ENCODE data around the gene BTBD18. TPM values are rescaled to one million over a fixed set of nuclear protein-coding genes. Genes with fewer than 3 reads are reported as not detected.

Gene BTBD18
- total RNA-seq, 4 donors from 2014 or later = not detected

DNA sequence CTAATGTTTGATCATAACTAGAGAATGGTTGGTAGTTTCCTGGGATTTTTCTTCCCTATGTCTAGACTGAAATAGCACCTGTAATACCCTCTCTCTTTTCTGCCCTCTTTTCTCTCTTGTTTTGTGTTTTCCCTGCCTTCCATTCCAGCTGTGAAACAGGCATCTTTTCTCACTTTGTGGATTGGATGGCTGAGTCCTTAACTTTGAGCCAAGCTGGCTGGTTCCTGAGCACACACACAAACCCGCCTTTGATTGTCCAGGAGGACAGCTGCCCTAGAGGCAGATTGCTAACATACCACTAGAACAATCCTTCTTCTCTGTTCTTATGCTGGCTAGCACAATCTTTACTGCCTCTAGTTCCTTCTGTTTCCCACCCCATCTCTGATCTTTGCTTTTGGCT is 27.7 kb upstream of the BTBD18 start:
- Histone ChIP-seq H3K4me3 (replicated peaks in 1 of 3) (no peak overlapping the region), H3K4me1 (peaks cover 95 to 99% of the 10 kb centered on the region in 2 donors), H3K36me3 (no peaks in the 10 kb centered on the region), H3K27me3 (no peaks in the 10 kb centered on the region), H3K9me3 (no peaks in the 10 kb centered on the region), H3K27ac (peak overlapping the region; percentile 97 to 99 (median 99))
- TF ChIP-seq POLR2A (IDR thresholded peaks at IDR 0.05) = peak in 1 of 2 donors; percentile 72
- TF ChIP-seq, protein P1, sequence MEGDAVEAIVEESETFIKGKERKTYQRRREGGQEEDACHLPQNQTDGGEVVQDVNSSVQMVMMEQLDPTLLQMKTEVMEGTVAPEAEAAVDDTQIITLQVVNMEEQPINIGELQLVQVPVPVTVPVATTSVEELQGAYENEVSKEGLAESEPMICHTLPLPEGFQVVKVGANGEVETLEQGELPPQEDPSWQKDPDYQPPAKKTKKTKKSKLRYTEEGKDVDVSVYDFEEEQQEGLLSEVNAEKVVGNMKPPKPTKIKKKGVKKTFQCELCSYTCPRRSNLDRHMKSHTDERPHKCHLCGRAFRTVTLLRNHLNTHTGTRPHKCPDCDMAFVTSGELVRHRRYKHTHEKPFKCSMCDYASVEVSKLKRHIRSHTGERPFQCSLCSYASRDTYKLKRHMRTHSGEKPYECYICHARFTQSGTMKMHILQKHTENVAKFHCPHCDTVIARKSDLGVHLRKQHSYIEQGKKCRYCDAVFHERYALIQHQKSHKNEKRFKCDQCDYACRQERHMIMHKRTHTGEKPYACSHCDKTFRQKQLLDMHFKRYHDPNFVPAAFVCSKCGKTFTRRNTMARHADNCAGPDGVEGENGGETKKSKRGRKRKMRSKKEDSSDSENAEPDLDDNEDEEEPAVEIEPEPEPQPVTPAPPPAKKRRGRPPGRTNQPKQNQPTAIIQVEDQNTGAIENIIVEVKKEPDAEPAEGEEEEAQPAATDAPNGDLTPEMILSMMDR (IDR thresholded peaks at IDR 0.05) = peak in 2 of 6 experiments; percentile 30 to 38
- intact Hi-C loops (cut with DNase I) = no loop called here
- peak; percentile 57 to 65 for DNase-seq
- 11 to 15% methylated on average over 1 of the region's 1 CpG for WGBS, 2 donors

DNA sequence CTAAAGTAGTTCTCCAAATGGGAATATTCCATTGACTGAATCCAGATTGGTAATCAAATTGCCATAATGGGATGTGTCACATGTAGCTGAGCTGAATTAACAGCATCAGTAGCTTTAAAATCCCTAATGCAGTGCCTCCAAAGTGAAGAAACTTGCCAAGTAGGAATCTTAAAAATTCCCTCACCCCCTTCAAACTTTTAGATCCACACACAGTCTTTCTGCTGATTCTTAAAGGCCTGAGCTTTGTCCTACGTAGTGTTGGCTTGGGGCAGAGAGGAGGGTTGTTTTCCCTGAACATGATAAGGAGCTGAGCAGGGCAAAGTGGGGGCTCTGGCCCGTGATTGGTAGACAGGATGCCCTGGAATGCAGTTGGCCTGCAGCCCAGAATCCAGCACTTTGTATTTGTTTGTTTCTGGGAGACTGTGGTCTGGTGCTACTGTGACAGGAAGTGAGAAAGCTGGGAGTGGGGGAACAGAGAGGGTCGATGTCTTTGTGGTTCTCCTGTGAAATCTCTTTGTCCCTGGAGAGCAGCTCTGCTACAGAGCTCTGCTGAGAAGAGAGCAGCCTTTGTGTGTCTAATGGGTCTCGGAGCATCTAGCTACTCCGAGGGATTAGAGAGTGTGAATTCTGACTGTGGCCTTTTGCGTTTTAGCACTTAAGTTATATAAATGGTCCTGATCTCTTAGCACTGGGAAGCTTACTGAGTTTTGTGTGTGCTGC is 26.9 kb upstream of the BTBD18 start:
- WGBS, 2 donors = 0 to 9% methylated on average over 6 of the region's 6 CpGs
- intact Hi-C loops (cut with DNase I) = no loop called here
- Histone ChIP-seq H3K36me3 (no peaks in the 10 kb centered on the region), H3K4me3 (replicated peaks in 1 of 3) (peak overlapping the region in 1 of 3 donors; percentile 3), H3K9me3 (no peaks in the 10 kb centered on the region), H3K4me1 (peaks cover 96 to 99% of the 10 kb centered on the region in 2 donors), H3K27me3 (no peaks in the 10 kb centered on the region), H3K27ac (peak overlapping the region; percentile 97 to 99 (median 99))
- peak; percentile 32 to 90 for TF ChIP-seq POLR2A (IDR thresholded peaks at IDR 0.05)
- TF ChIP-seq, protein P1 (IDR thresholded peaks at IDR 0.05) = no peak
- DNase-seq = peak; percentile 99

DNA sequence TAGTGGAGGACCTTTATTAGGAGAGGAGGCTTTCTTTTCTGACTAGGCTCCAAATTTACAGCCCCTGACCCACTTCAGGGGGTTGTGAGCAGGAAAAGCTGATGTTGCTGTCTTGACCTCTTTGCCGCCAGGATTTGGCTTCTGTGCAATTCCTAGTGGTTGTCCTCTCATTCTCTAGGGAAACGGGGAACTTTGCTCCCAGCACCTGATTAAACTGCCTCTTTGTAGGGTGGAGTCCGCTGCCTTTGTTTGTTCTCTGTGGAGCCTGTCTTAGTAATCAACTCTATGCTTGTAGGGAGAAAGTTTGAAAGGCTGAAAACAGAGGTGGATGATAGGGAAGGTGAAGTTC is 26.3 kb upstream of the BTBD18 start:
- H3K9me3 ChIP-seq = no peaks in the 10 kb centered on the region
- peaks cover 96 to 99% of the 10 kb centered on the region in 2 donors for H3K4me1 ChIP-seq
- peak in 1 of 2 donors; percentile 43 for DNase-seq
- 13 to 27% methylated on average over 3 of the region's 3 CpGs for WGBS, 2 donors
- intact Hi-C loops (cut with DNase I) = no loop called here
- no peaks in the 10 kb centered on the region for H3K36me3 ChIP-seq
- peak overlapping the region; percentile 97 to 99 (median 99) for H3K27ac ChIP-seq
- H3K4me3 ChIP-seq (replicated peaks in 1 of 3) = no peak overlapping the region
- no peaks in the 10 kb centered on the region for H3K27me3 ChIP-seq
- TF ChIP-seq, protein P1 (IDR thresholded peaks at IDR 0.05) = no peak

DNA sequence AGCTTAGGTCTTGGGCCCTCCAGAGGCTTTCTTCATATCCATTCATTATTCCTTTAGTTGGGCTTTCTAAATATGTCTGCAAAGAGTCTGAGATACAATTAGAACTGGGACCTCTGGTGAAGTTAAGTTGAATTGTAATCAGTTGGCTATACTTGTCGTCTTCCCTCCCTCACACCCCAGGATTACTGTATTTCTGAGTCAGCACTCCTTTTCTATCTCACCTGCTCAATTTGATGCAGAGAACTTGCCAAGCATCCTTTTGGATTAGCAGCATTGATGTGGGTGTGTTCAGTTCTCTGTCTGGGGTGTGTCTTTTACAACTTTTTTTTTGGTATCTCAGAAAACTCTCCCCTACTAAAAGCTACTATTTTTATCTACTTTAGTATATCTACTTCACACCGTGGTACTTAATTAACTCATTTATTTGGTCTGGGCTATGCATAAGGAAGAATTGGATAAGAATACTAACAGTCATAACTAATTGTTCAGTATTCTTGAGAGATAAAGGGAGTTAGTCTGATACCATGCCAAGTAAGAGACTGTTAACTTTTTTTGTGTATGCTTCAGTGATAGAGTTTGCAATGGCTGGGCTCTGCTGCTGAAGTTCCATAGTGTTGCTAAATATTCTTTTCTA is 25.1 kb upstream of the BTBD18 start:
- no peak for TF ChIP-seq POLR2A (IDR thresholded peaks at IDR 0.05)
- TF ChIP-seq, protein P1 (IDR thresholded peaks at IDR 0.05) = no peak
- intact Hi-C loops (cut with DNase I) = no loop called here
- 24 to 29% methylated on average over 2 of the region's 2 CpGs for WGBS, 2 donors
- H3K9me3 ChIP-seq = no peaks in the 10 kb centered on the region
- H3K36me3 ChIP-seq = no peaks in the 10 kb centered on the region
- DNase-seq = no peak
- no peak overlapping the region for H3K4me3 ChIP-seq (replicated peaks in 1 of 3)
- H3K27ac ChIP-seq = peak overlapping the region; percentile 97 to 99 (median 99)
- no peaks in the 10 kb centered on the region for H3K27me3 ChIP-seq
- H3K4me1 ChIP-seq = peaks cover 96 to 99% of the 10 kb centered on the region in 2 donors

DNA sequence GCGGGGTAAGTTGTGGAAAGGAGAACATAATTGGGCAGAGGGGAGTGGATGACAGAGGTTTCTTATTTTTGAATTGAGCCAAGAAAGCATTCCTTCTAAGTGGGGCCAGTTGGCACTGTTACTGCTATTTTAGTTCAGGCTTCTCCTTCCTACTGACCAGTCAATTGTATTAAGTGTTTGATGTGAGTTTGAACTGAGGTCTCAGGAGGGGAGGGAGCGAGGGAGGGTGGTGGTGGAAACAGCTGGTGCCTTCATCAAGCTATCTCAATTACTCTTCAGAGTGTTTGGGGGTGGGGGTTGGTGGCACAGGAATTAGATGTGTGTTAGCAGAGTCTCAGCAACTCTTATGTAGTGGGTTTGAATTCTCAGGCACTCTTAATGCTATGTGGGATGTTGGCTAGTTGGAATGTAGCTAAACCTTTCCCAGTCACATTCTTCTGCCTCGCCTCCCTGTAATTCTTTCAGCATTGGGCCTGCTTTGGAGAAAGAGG is 24.5 kb upstream of the BTBD18 start:
- H3K4me3 ChIP-seq (replicated peaks in 1 of 3) = peak overlapping the region in 1 of 3 donors; percentile 16
- peaks cover 97 to 99% of the 10 kb centered on the region in 2 donors for H3K4me1 ChIP-seq
- WGBS, 2 donors = 12 to 21% methylated on average over 3 of the region's 3 CpGs
- DNase-seq = peak; percentile 81 to 87
- H3K36me3 ChIP-seq = no peaks in the 10 kb centered on the region
- TF ChIP-seq, protein P1 (IDR thresholded peaks at IDR 0.05) = no peak
- TF ChIP-seq POLR2A (IDR thresholded peaks at IDR 0.05) = peak in 1 of 2 donors; percentile 68
- no peaks in the 10 kb centered on the region for H3K9me3 ChIP-seq
- H3K27me3 ChIP-seq = no peaks in the 10 kb centered on the region
- H3K27ac ChIP-seq = peak overlapping the region; percentile 97 to 99 (median 99)
- intact Hi-C loops (cut with DNase I) = no loop called here
